ENCODE data around the gene ATP13A3.

The ATP13A3 gene

GRCh38 chr3:194383276-194383940 is 103.4 kb downstream of the ATP13A3 start:
- H3K27me3 ChIP-seq (ENCODE audit: insufficient read depth, low read length), result peaks cover 9% of the 10 kb centered on the region
- no peak overlapping the region for H3K4me2 ChIP-seq (ENCODE audit: low read length)
- no peaks in the 10 kb centered on the region for H3K9me2 ChIP-seq (ENCODE audit: low read depth, low read length)
- H3K4me3 ChIP-seq (ENCODE audit: low read depth, low read length, poor library complexity, severe bottlenecking), result no peak overlapping the region
- no peak for TF ChIP-seq EZH2 (IDR thresholded peaks at IDR 0.05; ENCODE audit: borderline replicate concordance, low read length)
- no peak for TF ChIP-seq CTCF (IDR thresholded peaks at IDR 0.05; ENCODE audit: low read length)
- H3F3A ChIP-seq (ENCODE audit: insufficient read depth, low read length), result no peaks in the 10 kb centered on the region
- no peaks in the 10 kb centered on the region for H3K79me2 ChIP-seq (ENCODE audit: insufficient read depth, low read length)
- H4K20me1 ChIP-seq (ENCODE audit: insufficient read depth, low read length), result no peaks in the 10 kb centered on the region
- no peak overlapping the region for H3K27ac ChIP-seq (ENCODE audit: low read depth, low read length, poor library complexity, severe bottlenecking)
- no peaks in the 10 kb centered on the region for H3K9me3 ChIP-seq (ENCODE audit: low read length)
- no peaks in the 10 kb centered on the region for H3K36me3 ChIP-seq (ENCODE audit: insufficient read depth, low read length)
- no peak overlapping the region for H2AFZ ChIP-seq (ENCODE audit: low read length)
- no peaks in the 10 kb centered on the region for H3K4me1 ChIP-seq (ENCODE audit: insufficient read depth, low read length, severe bottlenecking)
- H3K9ac ChIP-seq (ENCODE audit: low read length), result no peak overlapping the region

- H3K4me2 ChIP-seq (ENCODE audit: low read length), result no peak overlapping the region
- H3K4me3 ChIP-seq (ENCODE audit: low read depth, low read length, poor library complexity, severe bottlenecking), result no peak overlapping the region
- no peaks in the 10 kb centered on the region for H3K9me2 ChIP-seq (ENCODE audit: low read depth, low read length)
- no peaks in the 10 kb centered on the region for H3K4me1 ChIP-seq (ENCODE audit: insufficient read depth, low read length, severe bottlenecking)
- no peaks in the 10 kb centered on the region for H3K9me3 ChIP-seq (ENCODE audit: low read length)
- H3K79me2 ChIP-seq (ENCODE audit: insufficient read depth, low read length), result no peaks in the 10 kb centered on the region
- no peaks in the 10 kb centered on the region for H3K36me3 ChIP-seq (ENCODE audit: insufficient read depth, low read length)
- H3F3A ChIP-seq (ENCODE audit: insufficient read depth, low read length), result no peaks in the 10 kb centered on the region
- TF ChIP-seq CTCF (IDR thresholded peaks at IDR 0.05; ENCODE audit: low read length) (no peak), EZH2 (IDR thresholded peaks at IDR 0.05; ENCODE audit: borderline replicate concordance, low read length) (no peak)
- H3K27ac ChIP-seq (ENCODE audit: low read depth, low read length, poor library complexity, severe bottlenecking), result no peak overlapping the region
- H3K27me3 ChIP-seq (ENCODE audit: insufficient read depth, low read length), result peaks cover 9% of the 10 kb centered on the region
- no peaks in the 10 kb centered on the region for H4K20me1 ChIP-seq (ENCODE audit: insufficient read depth, low read length)
- H3K9ac ChIP-seq (ENCODE audit: low read length), result no peak overlapping the region
- no peak overlapping the region for H2AFZ ChIP-seq (ENCODE audit: low read length)
Measured at GRCh38 chr3:194382892-194383223, 103.9 kb downstream of the ATP13A3 start.

- Histone ChIP-seq H3K9ac (ENCODE audit: low read length) (no peak overlapping the region), H3K27ac (ENCODE audit: low read depth, low read length, poor library complexity, severe bottlenecking) (no peak overlapping the region), H4K20me1 (ENCODE audit: insufficient read depth, low read length) (no peaks in the 10 kb centered on the region), H3K4me3 (ENCODE audit: low read depth, low read length, poor library complexity, severe bottlenecking) (no peak overlapping the region), H3K79me2 (ENCODE audit: insufficient read depth, low read length) (no peaks in the 10 kb centered on the region), H3K9me2 (ENCODE audit: low read depth, low read length) (no peaks in the 10 kb centered on the region), H3K9me3 (ENCODE audit: low read length) (no peaks in the 10 kb centered on the region), H3K4me1 (ENCODE audit: insufficient read depth, low read length, severe bottlenecking) (no peaks in the 10 kb centered on the region), H3K4me2 (ENCODE audit: low read length) (no peak overlapping the region), H2AFZ (ENCODE audit: low read length) (no peak overlapping the region), H3F3A (ENCODE audit: insufficient read depth, low read length) (no peaks in the 10 kb centered on the region), H3K36me3 (ENCODE audit: insufficient read depth, low read length) (no peaks in the 10 kb centered on the region), H3K27me3 (ENCODE audit: insufficient read depth, low read length) (peaks cover 9% of the 10 kb centered on the region)
- TF ChIP-seq EZH2 (IDR thresholded peaks at IDR 0.05; ENCODE audit: borderline replicate concordance, low read length) (no peak), CTCF (IDR thresholded peaks at IDR 0.05; ENCODE audit: low read length) (no peak)
Measured at GRCh38 chr3:194382196-194382891, 104.5 kb downstream of the ATP13A3 start.
